ENCODE data around the gene UBE2U. TPM values are rescaled to one million over a fixed set of nuclear protein-coding genes. Genes with fewer than 3 reads are reported as not detected.

The UBE2U gene
- total RNA-seq, 1 experiment from 2014 or later = not detected

DNA sequence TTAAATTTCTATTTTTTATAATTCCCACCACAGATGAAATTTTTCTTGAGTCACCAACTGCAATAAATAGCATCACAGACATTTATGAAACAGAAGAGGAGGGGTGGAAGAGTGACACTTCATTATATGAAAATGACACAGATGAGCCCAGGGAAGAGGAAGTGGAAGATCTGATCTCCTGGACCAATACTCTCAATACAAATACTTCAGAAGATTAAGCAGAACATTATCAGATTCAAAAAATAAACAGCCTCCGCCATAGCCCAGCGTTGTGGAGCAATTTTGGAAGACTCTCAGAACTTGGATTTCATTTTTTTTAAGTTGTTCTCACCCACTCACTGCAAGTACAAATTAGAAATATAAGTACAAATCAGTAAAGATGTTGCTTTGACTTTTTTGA lies 63.6 kb downstream of the UBE2U start:
- ChIA-PET POLR2A (no interaction called here), CTCF (interaction anchor here (3.0 kb wide), 1 partner anchor 397 kb away, joined by 6 read pairs; no protein-coding TSS in a partner anchor), RAD21 (ENCODE audit: low non-redundant PET in 1 of 2, low total read pairs in 2 of 2, uncharacterized antibody in 2 of 2, unreplicated experiment in 2 of 2) (no interaction called here)
- Histone ChIP-seq H4K20me1 (ENCODE audit: insufficient read depth) (no peaks in the 10 kb centered on the region), H3K36me3 (ENCODE audit: control insufficient read depth in 1 of 2, insufficient read depth in 2 of 2, low read length in 2 of 2) (no peaks in the 10 kb centered on the region), H3K4me3 (replicated peaks in 1 of 2; ENCODE audit: low read depth in 1 of 2, low read length in 2 of 2) (no peak overlapping the region), H3K4me1 (ENCODE audit: control insufficient read depth in 1 of 2, insufficient read depth in 2 of 2, low read length in 2 of 2) (peaks cover 6 to 12% of the 10 kb centered on the region in 2 experiments; a peak in 3 of 4 replicates), H3K9me3 (ENCODE audit: control insufficient read depth in 1 of 2, insufficient read depth in 1 of 2, low read depth in 1 of 2, low read length in 2 of 2) (no peaks in the 10 kb centered on the region), H3K9ac (ENCODE audit: low read length) (no peak overlapping the region), H3K27ac (ENCODE audit: low read depth, low read length) (no peak overlapping the region), H2AFZ (ENCODE audit: low read depth, low read length, poor library complexity, severe bottlenecking) (no peak overlapping the region), H3K4me2 (ENCODE audit: low read length) (no peak overlapping the region), H3K27me3 (ENCODE audit: insufficient read depth, low read length) (no peaks in the 10 kb centered on the region), H3K9me2 (ENCODE audit: insufficient read depth) (no peaks in the 10 kb centered on the region), H3K79me2 (ENCODE audit: insufficient read depth, low read length) (no peaks in the 10 kb centered on the region)
- TF ChIP-seq YY1 (IDR thresholded peaks at IDR 0.05; ENCODE audit: extremely low read depth, insufficient replicate concordance, low read depth, low read length) (no peak), TCF7L2 (IDR thresholded peaks at IDR 0.05; ENCODE audit: borderline replicate concordance, extremely low read depth, insufficient read depth, insufficient read length) (no peak), CEBPB (IDR thresholded peaks at IDR 0.05; ENCODE audit: low read depth) (no peak), POLR2AphosphoS5 (IDR thresholded peaks at IDR 0.05; ENCODE audit: low read depth, low read length) (no peak), EZH2 (IDR thresholded peaks at IDR 0.05) (no peak)
- TF ChIP-seq, protein P1, sequence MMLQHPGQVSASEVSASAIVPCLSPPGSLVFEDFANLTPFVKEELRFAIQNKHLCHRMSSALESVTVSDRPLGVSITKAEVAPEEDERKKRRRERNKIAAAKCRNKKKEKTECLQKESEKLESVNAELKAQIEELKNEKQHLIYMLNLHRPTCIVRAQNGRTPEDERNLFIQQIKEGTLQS (IDR thresholded peaks at IDR 0.05) = no peak
- TF ChIP-seq, protein P2, sequence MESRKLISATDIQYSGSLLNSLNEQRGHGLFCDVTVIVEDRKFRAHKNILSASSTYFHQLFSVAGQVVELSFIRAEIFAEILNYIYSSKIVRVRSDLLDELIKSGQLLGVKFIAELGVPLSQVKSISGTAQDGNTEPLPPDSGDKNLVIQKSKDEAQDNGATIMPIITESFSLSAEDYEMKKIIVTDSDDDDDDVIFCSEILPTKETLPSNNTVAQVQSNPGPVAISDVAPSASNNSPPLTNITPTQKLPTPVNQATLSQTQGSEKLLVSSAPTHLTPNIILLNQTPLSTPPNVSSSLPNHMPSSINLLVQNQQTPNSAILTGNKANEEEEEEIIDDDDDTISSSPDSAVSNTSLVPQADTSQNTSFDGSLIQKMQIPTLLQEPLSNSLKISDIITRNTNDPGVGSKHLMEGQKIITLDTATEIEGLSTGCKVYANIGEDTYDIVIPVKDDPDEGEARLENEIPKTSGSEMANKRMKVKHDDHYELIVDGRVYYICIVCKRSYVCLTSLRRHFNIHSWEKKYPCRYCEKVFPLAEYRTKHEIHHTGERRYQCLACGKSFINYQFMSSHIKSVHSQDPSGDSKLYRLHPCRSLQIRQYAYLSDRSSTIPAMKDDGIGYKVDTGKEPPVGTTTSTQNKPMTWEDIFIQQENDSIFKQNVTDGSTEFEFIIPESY (IDR thresholded peaks at IDR 0.05; ENCODE audit: extremely low read depth, insufficient replicate concordance, low read length) = no peak
- intact Hi-C loops (cut with micrococcal nuclease) = loop anchor here (5.0 kb wide), 1 partner anchor 220 kb away; no protein-coding TSS in a partner anchor
- DNase-seq (ENCODE audit: low read depth, low spot score) (no peak), ATAC-seq (no peak)
- BruUV-seq (replicated peaks) = no TSS peak
